OCI-LY7 (cell line): ENCODE data around the gene GRK5. TPM values are rescaled to one million over a fixed set of nuclear protein-coding genes. Genes with fewer than 3 reads are reported as not detected.

ENCODE experiments used
- BruUV-seq: library from RNA; stranded (reverse); fragments of 400-500 nt; replicated peaks from 2 replicates; lab custom pipeline; 2021; lab: Mats Ljungman, UMichigan
- CTCF ChIA-PET: fragments of 300-600 bp; sonication (Branson Sonifier 250); formaldehyde crosslinking; loops from one replicate; lab custom pipeline; 2022; ENCODE audit warnings: antibody characterized with exemption; ENCODE audit not compliant: unreplicated experiment; lab: Charles Lee
- POLR2A ChIA-PET: fragments of 300-600 bp; sonication (Branson Sonifier 250); formaldehyde crosslinking; loops from one replicate; lab custom pipeline; 2022; ENCODE audit warnings: antibody characterized with exemption; lab: Charles Lee
- DNase-seq: peaks from one replicate; pipeline ENCODE4 v3.0.0-alpha.2; 2015; ENCODE audit warnings: low spot score
- H2AFZ ChIP-seq: fragments of 200-600 bp; sonication (generic), shearing (Covaris generic); 2 replicates; pipeline ENCODE4 v1.6.1; 2014; ENCODE audit warnings: mild to moderate bottlenecking, antibody characterized with exemption, low read length, moderate library complexity
- H3K27ac ChIP-seq: fragments of 200-600 bp; sonication (generic); 2 replicates; pipeline ENCODE4 v1.5.1; 2014; ENCODE audit warnings: mixed run types, low read depth, mild to moderate bottlenecking, moderate library complexity, low read length, inconsistent platforms; ENCODE audit not compliant: poor library complexity, severe bottlenecking
- H3K36me3 ChIP-seq: fragments of 200-600 bp; sonication (generic); 2 replicates; pipeline ENCODE4 v1.6.1; 2014; ENCODE audit warnings: mild to moderate bottlenecking, antibody characterized with exemption, low read length, moderate library complexity, mixed read lengths; ENCODE audit not compliant: insufficient read depth
- H3K4me1 ChIP-seq: fragments of 200-600 bp; sonication (generic); 2 replicates; pipeline ENCODE4 v1.5.1; 2014; ENCODE audit warnings: mild to moderate bottlenecking, low read length; ENCODE audit not compliant: insufficient read depth, poor library complexity, severe bottlenecking
- H3K4me2 ChIP-seq: fragments of 200-600 bp; sonication (generic); 2 replicates; pipeline ENCODE4 v1.6.1; 2014; ENCODE audit warnings: mild to moderate bottlenecking, low read length
- H3K4me3 ChIP-seq: fragments of 200-600 bp; sonication (generic); 2 replicates; pipeline ENCODE4 v1.5.1; 2014; ENCODE audit warnings: mild to moderate bottlenecking, low read depth, low read length; ENCODE audit not compliant: poor library complexity, severe bottlenecking
- H3K79me2 ChIP-seq: fragments of 200-600 bp; sonication (generic); 2 replicates; pipeline ENCODE4 v1.6.1; 2016; ENCODE audit warnings: low read depth, mild to moderate bottlenecking, low read length, moderate library complexity, mixed read lengths; ENCODE audit not compliant: insufficient read depth
- H3K9me2 ChIP-seq: fragments of 200-600 bp; sonication (generic); 2 replicates; pipeline ENCODE4 v1.6.1; 2016; ENCODE audit warnings: mild to moderate bottlenecking, low read length, mixed read lengths; ENCODE audit not compliant: insufficient read depth
- H3K9me3 ChIP-seq: fragments of 200-600 bp; sonication (generic); 2 replicates; pipeline ENCODE4 v1.6.1; 2014; ENCODE audit warnings: mild to moderate bottlenecking, mixed run types, low read length, mixed read lengths
- H4K20me1 ChIP-seq: fragments of 200-600 bp; sonication (generic); 2 replicates; pipeline ENCODE4 v1.6.1; 2014; ENCODE audit warnings: mild to moderate bottlenecking, antibody characterized with exemption, low read length, moderate library complexity, mixed read lengths; ENCODE audit not compliant: insufficient read depth
- CTCF ChIP-seq: fragments of 200-600 bp; sonication (generic); conservative IDR thresholded peaks from 2 replicates; pipeline ENCODE4 v1.5.1; 2014; ENCODE audit warnings: mild to moderate bottlenecking, antibody characterized with exemption, low read length, moderate library complexity, mixed read lengths
- EZH2phosphoT487 ChIP-seq: fragments of 200-600 bp; sonication (generic); IDR thresholded peaks from 2 replicates; pipeline ENCODE4 v1.6.1; 2018; ENCODE audit warnings: low read depth, borderline replicate concordance, mild to moderate bottlenecking, mixed run types, antibody characterized with exemption, low read length, moderate library complexity, mixed read lengths
- intact Hi-C: fragments of 100-400 bp; cut with micrococcal nuclease; formaldehyde crosslinking; loops from one replicate; pipeline ENCODE4 v1.10.0; 2022; ENCODE audit not compliant: unreplicated experiment
- total RNA-seq, 2 experiments: library from RNA; depleted of rRNA in 1 of 2; stranded (reverse); fragments of >200 nt in 1 of 2; shearing (Covaris generic) in 1 of 2; gene quantifications; 2 replicates each; pipeline ENCODE4 v1.2.3, GENCODE V29; 2014 to 2022

Gene GRK5
- total RNA-seq, 2 experiments from 2014 or later: 4.7 to 10.2 TPM

GRCh38 chr10:119409385-119409784, 202.0 kb downstream of the GRK5 start:
- intact Hi-C loops: no loop called here
- POLR2A ChIA-PET: no interaction called here
- TF ChIP-seq EZH2phosphoT487 (no peak), CTCF (no peak)
- no peaks in the 10 kb centered on the region for H3K9me2 ChIP-seq
- H2AFZ ChIP-seq: no peak overlapping the region
- no peaks in the 10 kb centered on the region for H4K20me1 ChIP-seq
- no peak for DNase-seq
- no peak overlapping the region for H3K27ac ChIP-seq
- no peak overlapping the region for H3K4me2 ChIP-seq
- H3K79me2 ChIP-seq: no peaks in the 10 kb centered on the region
- CTCF ChIA-PET: no interaction called here
- BruUV-seq: no TSS peak
- no peak overlapping the region for H3K4me3 ChIP-seq
- no peaks in the 10 kb centered on the region for H3K36me3 ChIP-seq
- no peaks in the 10 kb centered on the region for H3K9me3 ChIP-seq
- H3K4me1 ChIP-seq: peaks cover 10% of the 10 kb centered on the region

GRCh38 chr10:119409906-119410305, 202.5 kb downstream of the GRK5 start:
- DNase-seq: no peak
- no peak overlapping the region for H3K27ac ChIP-seq
- TF ChIP-seq EZH2phosphoT487 (no peak), CTCF (no peak)
- POLR2A ChIA-PET: no interaction called here
- peaks cover 10% of the 10 kb centered on the region for H3K4me1 ChIP-seq
- no peaks in the 10 kb centered on the region for H3K79me2 ChIP-seq
- no peaks in the 10 kb centered on the region for H3K36me3 ChIP-seq
- CTCF ChIA-PET: no interaction called here
- no peak overlapping the region for H3K4me2 ChIP-seq
- no peak overlapping the region for H2AFZ ChIP-seq
- intact Hi-C loops: no loop called here
- no peak overlapping the region for H3K4me3 ChIP-seq
- no peaks in the 10 kb centered on the region for H3K9me2 ChIP-seq
- no TSS peak for BruUV-seq
- no peaks in the 10 kb centered on the region for H3K9me3 ChIP-seq
- H4K20me1 ChIP-seq: no peaks in the 10 kb centered on the region

- BruUV-seq: no TSS peak
Measured at GRCh38 chr10:119410361-119411116, 203.2 kb downstream of the GRK5 start.

More at GRCh38 chr10:119410361-119411116, 203.2 kb downstream of the GRK5 start:
- POLR2A ChIA-PET: no interaction called here
- Histone ChIP-seq H4K20me1 (no peaks in the 10 kb centered on the region), H3K36me3 (no peaks in the 10 kb centered on the region), H3K9me3 (no peaks in the 10 kb centered on the region), H3K4me2 (no peak overlapping the region), H3K79me2 (no peaks in the 10 kb centered on the region), H3K4me1 (peaks cover 10% of the 10 kb centered on the region), H3K27ac (no peak overlapping the region), H2AFZ (no peak overlapping the region), H3K9me2 (no peaks in the 10 kb centered on the region), H3K4me3 (no peak overlapping the region)
- CTCF ChIA-PET: no interaction called here
- intact Hi-C loops: no loop called here
- no peak for DNase-seq
- no peak for TF ChIP-seq EZH2phosphoT487
- no peak for TF ChIP-seq CTCF
